K562 treated with DMSO at 1 percent for 12 hours (cell line): ENCODE measurements around the gene KIAA1217. TPM values are rescaled to one million over a fixed set of nuclear protein-coding genes. Genes with fewer than 3 reads are reported as not detected.

Source experiments
- total RNA-seq: library from RNA; unstranded; fragments of 300-600 nt; gene quantifications from 2 replicates; pipeline ENCODE4 v1.2.3, GENCODE V29; 2022; ENCODE audit not compliant: insufficient read depth

Gene KIAA1217
- total RNA-seq = not detected in 2 replicates

GRCh38 chr10:24208661-24209431, at the start of gene KIAA1217:
Gene KIAA1217, plus strand, starts transcription at chr10:24209138. Its CDS starts 56 bp downstream, at chr10:24209194.

